Hepatocyte (in vitro differentiated cells): ENCODE results near the gene DNAH11. TPM values are rescaled to one million over a fixed set of nuclear protein-coding genes. Genes with fewer than 3 reads are reported as not detected.

Experiments
- DNase-seq: peaks from one replicate; pipeline ENCODE4 v3.0.0-alpha.2; 2016; ENCODE audit warnings: low spot score
- H2AFZ ChIP-seq: fragments of 200-600 bp; sonication (generic); 2 replicates; pipeline ENCODE4 v1.6.0; 2016; ENCODE audit warnings: antibody characterized with exemption, mild to moderate bottlenecking
- H3K27ac ChIP-seq: fragments of 200-600 bp; sonication (generic); 2 replicates; pipeline ENCODE4 v1.5.1; 2016; ENCODE audit warnings: mild to moderate bottlenecking
- H3K27me3 ChIP-seq: fragments of 200-600 bp; sonication (generic); 2 replicates; pipeline ENCODE4 v1.6.1; 2016
- H3K36me3 ChIP-seq: fragments of 200-600 bp; sonication (generic); replicated peaks from 2 replicates; pipeline ENCODE4 v1.5.1; 2016; ENCODE audit warnings: low read depth; ENCODE audit not compliant: insufficient read depth
- H3K4me1 ChIP-seq: fragments of 200-600 bp; sonication (generic); 2 replicates; pipeline ENCODE4 v1.5.1; 2016; ENCODE audit warnings: mild to moderate bottlenecking, moderate library complexity; ENCODE audit not compliant: insufficient read depth
- H3K4me2 ChIP-seq: fragments of 200-600 bp; sonication (generic); 2 replicates; pipeline ENCODE4 v1.6.0; 2016
- H3K4me3 ChIP-seq: fragments of 200-600 bp; sonication (generic); 2 replicates; pipeline ENCODE4 v1.5.1; 2016; ENCODE audit warnings: mild to moderate bottlenecking
- H3K79me2 ChIP-seq: fragments of 200-600 bp; sonication (generic); 2 replicates; pipeline ENCODE4 v1.6.0; 2017; ENCODE audit warnings: mild to moderate bottlenecking
- H3K9me2 ChIP-seq: fragments of 200-600 bp; sonication (generic); replicated peaks from 2 replicates; pipeline ENCODE4 v1.6.0; 2017; ENCODE audit warnings: mild to moderate bottlenecking; ENCODE audit not compliant: insufficient read depth
- H3K9me3 ChIP-seq: fragments of 200-600 bp; sonication (generic); 2 replicates; pipeline ENCODE4 v1.5.1; 2016; ENCODE audit warnings: low read depth, mild to moderate bottlenecking
- H4K20me1 ChIP-seq: fragments of 200-600 bp; sonication (generic); 2 replicates; pipeline ENCODE4 v1.6.0; 2016; ENCODE audit warnings: mild to moderate bottlenecking; ENCODE audit not compliant: insufficient read depth, poor library complexity, severe bottlenecking
- EZH2 ChIP-seq: fragments of 200-600 bp; sonication (generic); IDR thresholded peaks from 2 replicates; pipeline ENCODE4 v1.6.1; 2016; ENCODE audit warnings: antibody characterized with exemption, mild to moderate bottlenecking, borderline replicate concordance
- EZH2phosphoT487 ChIP-seq: fragments of 200-600 bp; sonication (generic); IDR thresholded peaks from one replicate; pipeline ENCODE4 v1.6.1; 2018; ENCODE audit warnings: antibody characterized with exemption, mild to moderate bottlenecking, low read depth, moderate library complexity; ENCODE audit not compliant: unreplicated experiment, severe bottlenecking
- WGBS: methylation state at CpG from one replicate; pipeline ENCODE4 v1.1.6; 2016; ENCODE audit warnings: low lambda C conversion rate; ENCODE audit errors: missing lambda C conversion rate; 5-methylcytosine and 5-hydroxymethylcytosine counted together
- polyA plus RNA-seq: library from polyadenylated mRNA; unstranded; fragments of >200 nt; fragmentation: Nextera tagmentation; extraction: Ambion mirVana; gene quantifications from 2 replicates; pipeline ENCODE4 v1.2.1, GENCODE V29; 2016
- total RNA-seq: library from RNA; depleted of rRNA; stranded (reverse); fragments of >200 nt; gene quantifications from 2 replicates; pipeline ENCODE4 v1.2.3, GENCODE V29; 2014
- TF ChIP-seq, protein P1 (sequence below): fragments of 200-600 bp; sonication (generic); IDR thresholded peaks from 2 replicates; pipeline ENCODE4 v1.5.1; 2016; ENCODE audit warnings: antibody characterized with exemption, mild to moderate bottlenecking; ENCODE audit not compliant: poor library complexity

DNAH11 gene
- total and polyA plus RNA-seq, 2 experiments from 2014 or later = 0.43 to 1.3 TPM

GRCh38 chr7:21572331-21573313 is 29.8 kb downstream of the DNAH11 start:
- no peak for TF ChIP-seq EZH2phosphoT487
- TF ChIP-seq, protein P1, sequence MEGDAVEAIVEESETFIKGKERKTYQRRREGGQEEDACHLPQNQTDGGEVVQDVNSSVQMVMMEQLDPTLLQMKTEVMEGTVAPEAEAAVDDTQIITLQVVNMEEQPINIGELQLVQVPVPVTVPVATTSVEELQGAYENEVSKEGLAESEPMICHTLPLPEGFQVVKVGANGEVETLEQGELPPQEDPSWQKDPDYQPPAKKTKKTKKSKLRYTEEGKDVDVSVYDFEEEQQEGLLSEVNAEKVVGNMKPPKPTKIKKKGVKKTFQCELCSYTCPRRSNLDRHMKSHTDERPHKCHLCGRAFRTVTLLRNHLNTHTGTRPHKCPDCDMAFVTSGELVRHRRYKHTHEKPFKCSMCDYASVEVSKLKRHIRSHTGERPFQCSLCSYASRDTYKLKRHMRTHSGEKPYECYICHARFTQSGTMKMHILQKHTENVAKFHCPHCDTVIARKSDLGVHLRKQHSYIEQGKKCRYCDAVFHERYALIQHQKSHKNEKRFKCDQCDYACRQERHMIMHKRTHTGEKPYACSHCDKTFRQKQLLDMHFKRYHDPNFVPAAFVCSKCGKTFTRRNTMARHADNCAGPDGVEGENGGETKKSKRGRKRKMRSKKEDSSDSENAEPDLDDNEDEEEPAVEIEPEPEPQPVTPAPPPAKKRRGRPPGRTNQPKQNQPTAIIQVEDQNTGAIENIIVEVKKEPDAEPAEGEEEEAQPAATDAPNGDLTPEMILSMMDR = no peak
- TF ChIP-seq EZH2 = no peak
- Histone ChIP-seq H3K9me2 (no peaks in the 10 kb centered on the region), H2AFZ (no peak overlapping the region), H3K4me3 (no peak overlapping the region), H3K79me2 (no peaks in the 10 kb centered on the region), H4K20me1 (no peaks in the 10 kb centered on the region), H3K4me2 (no peak overlapping the region), H3K27me3 (no peaks in the 10 kb centered on the region), H3K27ac (no peak overlapping the region), H3K36me3 (no peaks in the 10 kb centered on the region), H3K9me3 (no peaks in the 10 kb centered on the region), H3K4me1 (no peaks in the 10 kb centered on the region)
- 81% methylated on average over 7 of the region's 7 CpGs for WGBS
- no peak for DNase-seq

DNA sequence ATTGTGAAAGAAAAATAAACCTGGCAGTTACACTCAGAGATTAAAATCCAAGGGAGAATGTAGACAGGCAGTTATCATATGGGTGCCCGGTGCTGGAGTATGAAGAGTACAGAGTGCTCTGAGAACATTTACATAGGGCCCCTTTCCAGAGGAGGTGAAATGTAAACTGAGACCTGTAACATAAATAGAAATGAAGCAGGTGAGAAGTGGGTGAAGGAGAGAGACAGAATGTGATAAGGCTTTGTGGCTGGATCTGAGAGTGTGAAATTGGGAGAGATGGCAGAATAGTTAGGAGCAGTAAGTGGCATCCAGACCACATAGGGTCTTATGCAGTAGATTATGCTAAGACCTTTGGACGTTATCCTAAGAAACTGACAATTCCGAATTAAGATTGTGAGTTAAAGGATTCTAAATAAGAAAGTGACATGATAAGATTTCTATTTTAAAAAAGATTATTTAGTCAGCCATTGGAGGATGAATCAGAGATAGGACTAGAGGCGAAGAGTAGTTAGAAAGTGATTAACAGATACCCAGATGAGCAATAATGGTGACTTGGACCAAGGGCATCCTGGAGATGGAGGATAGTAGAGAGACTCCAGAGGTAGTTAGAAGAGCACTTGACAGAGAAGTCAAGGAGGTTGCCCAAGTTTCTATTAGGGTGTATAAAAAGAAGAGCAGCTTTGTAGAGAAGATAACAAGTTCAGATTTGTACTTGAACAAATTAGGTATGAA is 36.7 kb downstream of the DNAH11 start:
- Histone ChIP-seq H3K36me3 (no peaks in the 10 kb centered on the region), H3K27ac (no peak overlapping the region), H3K4me3 (no peak overlapping the region), H3K9me3 (no peaks in the 10 kb centered on the region), H3K4me1 (no peaks in the 10 kb centered on the region), H3K79me2 (no peaks in the 10 kb centered on the region), H3K27me3 (no peaks in the 10 kb centered on the region), H3K4me2 (no peak overlapping the region), H2AFZ (no peak overlapping the region), H4K20me1 (no peaks in the 10 kb centered on the region), H3K9me2 (no peaks in the 10 kb centered on the region)
- TF ChIP-seq EZH2phosphoT487 = no peak
- no peak for TF ChIP-seq EZH2
- TF ChIP-seq, protein P1 = no peak
- DNase-seq = no peak
- 71% methylated on average over 4 of the region's 4 CpGs for WGBS

GRCh38 chr7:21580073-21580521 is 37.3 kb downstream of the DNAH11 start:
- H3K4me1 ChIP-seq = no peaks in the 10 kb centered on the region
- no peaks in the 10 kb centered on the region for H3K9me3 ChIP-seq
- H3K27ac ChIP-seq = no peak overlapping the region
- H3K4me3 ChIP-seq = no peak overlapping the region
- H4K20me1 ChIP-seq = no peaks in the 10 kb centered on the region
- no peaks in the 10 kb centered on the region for H3K79me2 ChIP-seq
- 62% methylated on average over 4 of the region's 4 CpGs for WGBS
- no peak overlapping the region for H2AFZ ChIP-seq
- no peak overlapping the region for H3K4me2 ChIP-seq
- no peak for DNase-seq
- H3K9me2 ChIP-seq = no peaks in the 10 kb centered on the region
- H3K36me3 ChIP-seq = no peaks in the 10 kb centered on the region
- no peaks in the 10 kb centered on the region for H3K27me3 ChIP-seq
- TF ChIP-seq, protein P1 = no peak
- no peak for TF ChIP-seq EZH2phosphoT487
- TF ChIP-seq EZH2 = no peak
